CD4-positive, alpha-beta memory T cell (primary cell): Measurements from ENCODE around the gene CEACAM6. TPM values are rescaled to one million over a fixed set of nuclear protein-coding genes. Genes with fewer than 3 reads are reported as not detected.

ENCODE experiments used
- CTCF ChIA-PET: fragments of 350-600 bp; sonication (Branson Sonifier 250); formaldehyde crosslinking; loops from one replicate; lab custom pipeline; 2021; ENCODE audit warnings: inconsistent platforms; ENCODE audit not compliant: partially characterized antibody; lab: Charles Lee
- POLR2A ChIA-PET: fragments of 350-600 bp; sonication (Branson Sonifier 250); formaldehyde crosslinking; loops from one replicate; lab custom pipeline; 2021; ENCODE audit not compliant: partially characterized antibody; lab: Charles Lee
- DNase-seq, 5 donors: peaks; one replicate each; pipeline versions ENCODE4 v3.0.0 to v3.0.0-alpha.2; 2020 to 2022; ENCODE audit warnings: mixed read lengths in 1 of 5
- H3K27ac ChIP-seq: one replicate; pipeline ENCODE4 v1.7.0; 2013; ENCODE audit warnings: low read depth, low read length
- H3K27me3 ChIP-seq: 2 replicates; pipeline ENCODE4 v1.7.0; 2013; ENCODE audit warnings: mild to moderate bottlenecking, low read length, moderate library complexity; ENCODE audit not compliant: insufficient read depth
- H3K36me3 ChIP-seq: 2 replicates; pipeline ENCODE4 v1.7.0; 2013; ENCODE audit warnings: mild to moderate bottlenecking, low read length, moderate library complexity; ENCODE audit not compliant: insufficient read depth
- H3K4me1 ChIP-seq: 2 replicates; pipeline ENCODE4 v1.7.0; 2013; ENCODE audit warnings: mild to moderate bottlenecking, low read length, moderate library complexity; ENCODE audit not compliant: insufficient read depth
- H3K4me3 ChIP-seq, 2 donors: one replicate each; pipeline ENCODE4 v1.7.0; 2013; ENCODE audit warnings: low read length in 2 of 2, mild to moderate bottlenecking in 1 of 2
- H3K9me3 ChIP-seq, 2 donors: one replicate each; pipeline ENCODE4 v1.7.0; 2013; ENCODE audit warnings: low read length in 2 of 2, control low read depth in 1 of 2; ENCODE audit not compliant: control insufficient read depth in 1 of 2
- H3K27ac Mint-ChIP-seq, 7 donors: one replicate each; pipeline ENCODE4 v1.8.0; 2020 to 2021; ENCODE audit warnings: mixed read lengths in 7 of 7, mild to moderate bottlenecking in 6 of 7, inconsistent platforms in 3 of 7, moderate library complexity in 3 of 7
- H3K27me3 Mint-ChIP-seq, 2 donors: one replicate each; pipeline ENCODE4 v1.8.0; 2020 to 2021; ENCODE audit warnings: mixed read lengths in 2 of 2
- H3K36me3 Mint-ChIP-seq, 2 donors: one replicate each; pipeline ENCODE4 v1.8.0; 2020 to 2021; ENCODE audit warnings: mixed read lengths in 2 of 2, inconsistent platforms in 1 of 2, mild to moderate bottlenecking in 1 of 2
- H3K4me1 Mint-ChIP-seq, 4 donors: one replicate each; pipeline ENCODE4 v1.8.0; 2020 to 2021; ENCODE audit warnings: mixed read lengths in 4 of 4, mild to moderate bottlenecking in 1 of 4
- H3K4me3 Mint-ChIP-seq, 8 donors: one replicate each; pipeline ENCODE4 v1.8.0; 2020 to 2021; ENCODE audit warnings: mixed read lengths in 8 of 8, mild to moderate bottlenecking in 7 of 8, moderate library complexity in 6 of 8, inconsistent platforms in 3 of 8
- H3K9me3 Mint-ChIP-seq, 8 donors: one replicate each; pipeline ENCODE4 v1.8.0; 2020 to 2021; ENCODE audit warnings: mixed read lengths in 8 of 8, mild to moderate bottlenecking in 5 of 8, inconsistent platforms in 3 of 8, moderate library complexity in 1 of 8
- intact Hi-C: fragments of 100-400 bp; cut with micrococcal nuclease; formaldehyde crosslinking; loops from one replicate; pipeline ENCODE4 v1.15.1; 2023
- polyA plus RNA-seq, 2 donors: library from polyadenylated mRNA; unstranded; fragments of 300-500 nt; fragmentation: Illumina TruSeq; gene quantifications; one replicate each; pipeline ENCODE4 v1.2.3, GENCODE V29; 2021
- total RNA-seq, 2 experiments: library from RNA; stranded (reverse); gene quantifications; one replicate each; pipeline ENCODE4 v1.2.3, GENCODE V29; 2021

CEACAM6 gene
- total and polyA plus RNA-seq, 4 experiments from 2014 or later, result not detected

DNA sequence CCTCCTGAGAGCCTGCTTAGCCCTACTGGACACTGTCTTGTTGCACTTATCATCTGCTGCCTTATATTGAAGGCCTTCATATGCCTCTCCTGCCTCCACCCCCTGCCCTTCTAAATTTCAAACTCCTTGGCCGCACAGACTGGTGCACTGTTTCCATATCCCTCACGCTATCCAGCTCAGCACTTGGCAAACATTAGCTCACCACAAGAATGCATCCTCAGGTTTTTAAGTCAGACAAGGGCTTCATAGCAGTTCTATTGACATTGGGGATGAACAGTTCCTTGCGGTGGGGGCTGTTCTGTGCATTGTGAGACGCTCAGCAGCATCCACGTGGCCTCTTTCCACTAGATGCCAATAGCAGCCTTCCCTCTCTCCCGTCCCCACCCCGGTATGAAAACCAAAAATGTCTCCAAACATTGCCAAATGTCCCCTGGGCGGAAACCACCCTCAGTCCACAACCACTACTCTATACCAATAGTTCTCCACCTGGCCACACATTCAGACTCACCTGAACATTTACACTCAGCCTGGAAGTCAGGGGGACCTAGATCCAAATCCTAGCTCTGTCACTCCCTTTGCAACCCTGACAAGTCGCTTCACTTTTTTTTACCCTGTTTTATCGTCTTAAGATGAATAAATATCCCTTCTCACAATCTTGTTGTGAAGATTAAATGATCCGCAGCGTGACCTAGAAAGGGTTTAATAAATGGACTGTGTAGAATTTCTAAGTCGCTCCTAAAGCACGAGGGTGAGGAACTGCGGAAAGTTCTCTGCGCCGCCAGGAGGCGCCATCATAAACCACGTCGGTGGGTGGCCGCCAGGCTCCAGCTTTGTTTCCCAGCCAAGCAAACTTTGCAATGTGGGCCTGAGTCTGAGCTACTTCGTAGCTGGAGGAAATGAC is 37.4 kb downstream of the CEACAM6 start:
- Mint-ChIP-seq H3K36me3 (no peaks in the 10 kb centered on the region), H3K9me3 (no peaks in the 10 kb centered on the region), H3K27ac (no peak overlapping the region), H3K4me3 (no peak overlapping the region), H3K4me1 (peaks cover 0 to 4% (median under 1%) of the 10 kb centered on the region in 4 donors), H3K27me3 (peaks cover 34 to 38% of the 10 kb centered on the region in 2 donors)
- H3K36me3 ChIP-seq, result no peaks in the 10 kb centered on the region
- ChIA-PET CTCF (interaction anchor here (0.6 to 3.8 kb wide), 9 partner anchors 8 to 160 kb away, joined by 3 to 38 read pairs (median 5); no protein-coding TSS in a partner anchor), POLR2A (no interaction called here)
- no peaks in the 10 kb centered on the region for H3K9me3 ChIP-seq
- no peaks in the 10 kb centered on the region for H3K27me3 ChIP-seq
- intact Hi-C loops, result loop anchor here (1.0 kb wide), 2 partner anchors 29 to 159 kb away; no protein-coding TSS in a partner anchor
- no peak overlapping the region for H3K27ac ChIP-seq
- DNase-seq, result peak in 4 of 5 donors; percentile 17 to 39 (median 27)
- H3K4me3 ChIP-seq, result no peak overlapping the region
- no peaks in the 10 kb centered on the region for H3K4me1 ChIP-seq

DNA sequence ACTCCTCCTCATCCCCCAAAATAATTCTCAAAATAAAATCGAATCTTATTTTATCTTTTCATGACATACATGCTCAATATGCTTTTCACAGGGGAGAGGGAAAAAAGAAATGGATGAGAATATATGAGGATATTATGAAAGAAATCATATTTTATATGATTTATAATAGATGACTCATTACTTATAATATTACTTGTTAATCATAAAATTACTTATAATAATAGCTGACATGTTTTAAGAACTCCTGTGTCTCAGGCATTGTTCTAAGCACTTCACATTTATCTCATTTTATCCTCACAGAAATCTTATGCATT is 38.0 kb downstream of the CEACAM6 start:
- Mint-ChIP-seq H3K27ac (no peak overlapping the region), H3K4me3 (no peak overlapping the region), H3K4me1 (peaks cover 0 to 4% (median under 1%) of the 10 kb centered on the region in 4 donors), H3K36me3 (no peaks in the 10 kb centered on the region), H3K9me3 (no peaks in the 10 kb centered on the region), H3K27me3 (peaks cover 32 to 37% of the 10 kb centered on the region in 2 donors)
- DNase-seq, result no peak
- ChIA-PET CTCF (interaction anchor here (1.0 to 3.8 kb wide), 5 partner anchors 9 to 159 kb away, joined by 5 to 38 read pairs (median 13); no protein-coding TSS in a partner anchor), POLR2A (no interaction called here)
- intact Hi-C loops, result loop anchor here (1.0 kb wide), 2 partner anchors 28 to 158 kb away; no protein-coding TSS in a partner anchor
- Histone ChIP-seq H3K9me3 (no peaks in the 10 kb centered on the region), H3K27me3 (no peaks in the 10 kb centered on the region), H3K27ac (no peak overlapping the region), H3K4me1 (no peaks in the 10 kb centered on the region), H3K36me3 (no peaks in the 10 kb centered on the region), H3K4me3 (no peak overlapping the region)

DNA sequence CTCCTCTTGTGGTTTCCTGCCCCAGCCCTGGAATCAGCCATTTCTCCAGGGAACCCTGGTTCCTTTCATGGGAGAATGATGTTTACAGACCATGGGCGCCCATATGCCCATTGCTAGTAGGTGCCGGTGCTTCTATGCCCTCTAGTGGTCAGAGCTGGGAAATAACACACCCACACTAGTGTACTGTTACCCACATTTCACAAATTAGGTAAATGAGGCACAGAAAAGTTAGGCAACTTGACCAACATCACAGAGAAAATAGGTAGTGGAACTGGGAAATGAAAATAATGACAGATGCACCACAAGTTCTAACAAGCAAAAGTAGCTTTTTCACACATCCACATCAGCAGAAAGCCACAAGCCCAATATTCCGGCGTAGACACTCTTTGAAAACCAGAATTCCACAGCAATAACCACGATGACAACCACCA is 39.7 kb downstream of the CEACAM6 start:
- peaks cover 27 to 31% of the 10 kb centered on the region in 2 donors for H3K27me3 Mint-ChIP-seq
- POLR2A ChIA-PET, result no interaction called here
- no peak overlapping the region for H3K27ac Mint-ChIP-seq
- no peaks in the 10 kb centered on the region for H3K36me3 Mint-ChIP-seq
- peak; percentile 54 to 65 (median 58) for DNase-seq
- no peaks in the 10 kb centered on the region for H3K4me1 ChIP-seq
- H3K27ac ChIP-seq, result no peak overlapping the region
- no peaks in the 10 kb centered on the region for H3K9me3 ChIP-seq
- intact Hi-C loops, result no loop called here
- no peaks in the 10 kb centered on the region for H3K9me3 Mint-ChIP-seq
- H3K36me3 ChIP-seq, result no peaks in the 10 kb centered on the region
- CTCF ChIA-PET, result interaction anchor here (0.7 to 3.2 kb wide), 18 partner anchors 9 to 154 kb away, joined by 3 to 23 read pairs (median 3); no protein-coding TSS in a partner anchor
- peaks cover 0 to 4% (median under 1%) of the 10 kb centered on the region in 4 donors for H3K4me1 Mint-ChIP-seq
- H3K4me3 ChIP-seq, result no peak overlapping the region
- H3K27me3 ChIP-seq, result no peaks in the 10 kb centered on the region
- H3K4me3 Mint-ChIP-seq, result no peak overlapping the region

DNA sequence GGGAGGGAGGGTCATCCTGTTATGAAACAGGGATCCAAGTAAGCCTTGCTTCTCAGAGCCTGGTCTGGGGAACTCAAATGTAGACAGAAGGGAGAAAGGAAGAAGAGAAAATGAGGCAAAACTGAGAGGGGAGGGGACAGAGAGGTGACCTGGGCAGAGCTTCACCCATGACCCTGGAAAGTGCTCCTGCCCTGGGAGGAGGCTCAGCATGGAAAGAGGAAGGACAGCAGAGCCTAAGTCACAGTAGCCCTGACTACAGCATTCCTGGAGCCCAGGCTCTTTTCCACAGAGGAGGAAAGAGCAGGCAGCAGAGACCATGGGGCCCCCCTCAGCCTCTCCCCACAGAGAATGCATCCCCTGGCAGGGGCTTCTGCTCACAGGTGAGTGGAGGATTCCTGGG is 41.0 kb downstream of the CEACAM6 start, which contains the start of gene CEACAM3:
CEACAM3 (plus strand) TSS at position 226 of the 400 bp plus-strand sequence; CDS start at position 317, 91 bp downstream.
- Histone ChIP-seq H3K27ac (no peak within 1 kb of the TSS), H3K36me3 (no peaks in the 10 kb centered on the region), H3K27me3 (no peaks in the 10 kb centered on the region), H3K4me1 (no peaks in the 10 kb centered on the region), H3K4me3 (no peak within 1 kb of the TSS), H3K9me3 (no peaks in the 10 kb centered on the region)
- no peak within 1 kb of the TSS for H3K27ac Mint-ChIP-seq
- peaks cover 0 to 4% (median under 1%) of the 10 kb centered on the region in 4 donors for H3K4me1 Mint-ChIP-seq
- no peaks in the 10 kb centered on the region for H3K36me3 Mint-ChIP-seq
- H3K4me3 Mint-ChIP-seq, result no peak within 1 kb of the TSS
- CTCF ChIA-PET, result interaction anchor here (0.7 to 3.2 kb wide), 8 partner anchors 10 to 155 kb away, joined by 3 to 23 read pairs (median 4); no protein-coding TSS in a partner anchor
- POLR2A ChIA-PET, result no interaction called here
- peaks cover 22 to 28% of the 10 kb centered on the region in 2 donors for H3K27me3 Mint-ChIP-seq
- H3K9me3 Mint-ChIP-seq, result peaks cover 0 to 1% (median 0%) of the 10 kb centered on the region in 8 donors
- no peak for DNase-seq
- intact Hi-C loops, result no loop called here

DNA sequence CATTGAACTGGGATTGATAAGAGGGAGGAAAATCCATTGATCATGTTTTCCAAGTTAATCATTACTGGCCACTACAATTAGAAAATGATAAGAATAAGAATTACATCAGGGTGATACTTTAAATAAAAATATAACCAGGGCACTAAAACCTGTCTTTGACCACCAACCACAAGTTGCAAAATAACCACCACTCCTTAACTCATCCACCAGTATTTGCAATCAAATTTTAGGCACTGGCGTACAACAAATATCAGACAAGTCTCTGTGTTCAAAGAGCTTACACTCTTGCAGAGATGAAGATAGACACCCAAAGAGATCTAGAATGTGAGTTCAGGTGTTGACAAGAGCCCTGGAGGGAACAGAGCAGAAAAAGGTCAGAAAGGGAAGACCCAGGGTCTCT is 41.6 kb downstream of the CEACAM6 start:
- no peak overlapping the region for H3K4me3 Mint-ChIP-seq
- DNase-seq, result no peak
- no peaks in the 10 kb centered on the region for H3K9me3 ChIP-seq
- ChIA-PET CTCF (interaction anchor here (3.2 kb wide), 1 partner anchor 44 kb away, joined by 23 read pairs; no protein-coding TSS in a partner anchor), POLR2A (no interaction called here)
- H3K36me3 Mint-ChIP-seq, result no peaks in the 10 kb centered on the region
- H3K27me3 Mint-ChIP-seq, result peaks cover 22 to 25% of the 10 kb centered on the region in 2 donors
- peaks cover 0 to 1% (median 0%) of the 10 kb centered on the region in 8 donors for H3K9me3 Mint-ChIP-seq
- no peak overlapping the region for H3K27ac ChIP-seq
- no peak overlapping the region for H3K27ac Mint-ChIP-seq
- intact Hi-C loops, result no loop called here
- peaks cover 0 to 4% (median under 1%) of the 10 kb centered on the region in 4 donors for H3K4me1 Mint-ChIP-seq
- H3K36me3 ChIP-seq, result no peaks in the 10 kb centered on the region
- H3K4me3 ChIP-seq, result no peak overlapping the region
- no peaks in the 10 kb centered on the region for H3K27me3 ChIP-seq
- no peaks in the 10 kb centered on the region for H3K4me1 ChIP-seq

DNA sequence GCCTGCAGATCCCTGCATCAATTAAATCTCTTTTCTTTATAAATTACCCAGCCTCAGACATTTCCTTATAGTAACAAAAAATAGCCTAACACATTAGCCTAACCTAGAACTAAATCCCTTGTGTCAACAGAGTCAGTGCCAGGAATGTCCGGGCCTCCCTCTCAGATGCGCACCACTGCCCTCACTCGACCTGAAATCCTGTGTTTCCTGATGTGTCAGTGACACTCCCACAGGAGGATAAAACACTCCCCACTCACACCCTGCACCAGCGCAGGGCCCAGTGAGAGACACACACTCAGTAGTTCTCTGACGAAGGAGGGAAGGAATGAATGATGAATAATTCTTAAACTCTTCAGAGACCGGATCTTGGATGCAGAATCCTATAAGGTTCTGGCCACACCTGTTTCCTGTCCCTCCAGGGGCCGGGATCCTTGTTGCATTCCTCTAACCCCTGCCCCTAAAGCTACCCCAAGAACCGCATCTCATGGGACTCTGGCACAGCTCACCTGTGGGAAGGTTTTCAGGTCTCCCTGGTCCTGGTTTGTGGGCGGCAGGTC is 44.2 kb downstream of the CEACAM6 start:
- Histone ChIP-seq H3K27me3 (no peaks in the 10 kb centered on the region), H3K27ac (no peak overlapping the region), H3K36me3 (no peaks in the 10 kb centered on the region), H3K9me3 (no peaks in the 10 kb centered on the region), H3K4me3 (no peak overlapping the region), H3K4me1 (no peaks in the 10 kb centered on the region)
- Mint-ChIP-seq H3K4me1 (peaks cover 2 to 10% (median 5%) of the 10 kb centered on the region in 4 donors), H3K27ac (peak overlapping the region in 2 of 7 donors; percentile 53 to 75), H3K9me3 (peaks cover 0 to 1% (median 0%) of the 10 kb centered on the region in 8 donors), H3K27me3 (peaks cover 7 to 11% of the 10 kb centered on the region in 2 donors), H3K4me3 (no peak overlapping the region), H3K36me3 (no peaks in the 10 kb centered on the region)
- ChIA-PET CTCF (no interaction called here), POLR2A (no interaction called here)
- DNase-seq, result no peak
- intact Hi-C loops, result no loop called here

DNA sequence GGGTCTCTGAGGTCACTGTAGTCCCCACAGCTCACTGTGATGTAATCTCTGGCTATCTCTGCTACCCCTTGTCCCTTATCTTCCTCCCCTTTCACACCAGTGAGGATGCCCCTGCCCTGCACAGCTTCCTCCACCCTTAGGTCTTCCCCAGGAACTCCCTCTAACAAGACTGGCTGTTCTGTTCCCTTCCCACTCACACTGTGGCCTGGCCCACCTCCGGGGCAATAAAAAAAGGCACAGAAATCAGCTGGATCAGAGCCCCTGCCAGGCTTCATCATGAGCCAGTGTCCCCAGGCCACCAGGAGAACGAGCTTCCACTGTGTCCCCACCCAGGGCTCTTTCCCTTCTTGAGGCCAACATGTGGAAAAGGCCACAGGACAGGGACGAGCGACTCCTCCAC is 45.7 kb downstream of the CEACAM6 start:
- peaks cover 0 to 3% (median 0%) of the 10 kb centered on the region in 8 donors for H3K9me3 Mint-ChIP-seq
- no peaks in the 10 kb centered on the region for H3K36me3 Mint-ChIP-seq
- ChIA-PET POLR2A (no interaction called here), CTCF (interaction anchor here (1.1 kb wide), 1 partner anchor 9 kb away, joined by 3 read pairs; no protein-coding TSS in a partner anchor)
- no peaks in the 10 kb centered on the region for H3K27me3 ChIP-seq
- H3K27ac Mint-ChIP-seq, result no peak overlapping the region
- intact Hi-C loops, result no loop called here
- H3K27me3 Mint-ChIP-seq, result peaks cover 3 to 7% of the 10 kb centered on the region in 2 donors
- no peak overlapping the region for H3K27ac ChIP-seq
- no peak overlapping the region for H3K4me3 ChIP-seq
- H3K36me3 ChIP-seq, result no peaks in the 10 kb centered on the region
- peaks cover 3 to 11% (median 5%) of the 10 kb centered on the region in 4 donors for H3K4me1 Mint-ChIP-seq
- no peaks in the 10 kb centered on the region for H3K4me1 ChIP-seq
- H3K4me3 Mint-ChIP-seq, result no peak overlapping the region
- DNase-seq, result no peak
- H3K9me3 ChIP-seq, result no peaks in the 10 kb centered on the region
